Esophagus squamous epithelium (tissue), 4 donors: ENCODE data around the gene TMTC1.

Experiments used
- CTCF ChIP-seq, 6 experiments: fragments of 450-650 bp in 4 of 6; fragments of 200-600 bp in 2 of 6; sonication (generic) in 2 of 6; IDR thresholded peaks; one replicate each; pipeline ENCODE4 v1.5.1; 2016 to 2019; ENCODE audit warnings: antibody characterized with exemption in 6 of 6, mild to moderate bottlenecking in 4 of 6, moderate library complexity in 4 of 6
- POLR2A ChIP-seq, 4 donors: fragments of 450-650 bp; IDR thresholded peaks; one replicate each; pipeline ENCODE4 v1.6.1; 2017; ENCODE audit warnings: antibody characterized with exemption in 4 of 4, mild to moderate bottlenecking in 4 of 4, moderate library complexity in 3 of 4

DNA sequence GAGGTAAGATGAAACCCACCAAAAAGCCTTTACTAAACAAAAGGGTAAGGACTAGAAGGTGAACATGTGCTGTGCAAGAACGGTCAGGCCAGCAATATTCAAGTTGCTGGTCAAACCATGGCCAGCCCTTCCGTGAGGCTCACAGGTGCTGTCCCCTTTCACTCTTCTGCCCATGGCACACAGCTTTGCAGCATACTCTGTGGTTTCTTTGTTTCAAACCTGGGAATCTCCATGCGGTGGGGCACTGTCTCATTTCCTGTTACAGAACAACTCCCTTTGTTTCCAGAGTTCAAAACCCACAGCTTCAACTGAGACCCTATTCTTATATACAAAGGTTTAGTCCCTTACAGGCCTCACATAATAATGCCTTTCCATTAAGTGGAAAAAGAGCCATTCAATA lies 284.5 kb downstream of the TMTC1 start:
- TF ChIP-seq CTCF (IDR thresholded peaks at IDR 0.05) (no peak), POLR2A (IDR thresholded peaks at IDR 0.05) (no peak)
